ENCODE measurements around the gene PLCH1.

The PLCH1 gene

DNA sequence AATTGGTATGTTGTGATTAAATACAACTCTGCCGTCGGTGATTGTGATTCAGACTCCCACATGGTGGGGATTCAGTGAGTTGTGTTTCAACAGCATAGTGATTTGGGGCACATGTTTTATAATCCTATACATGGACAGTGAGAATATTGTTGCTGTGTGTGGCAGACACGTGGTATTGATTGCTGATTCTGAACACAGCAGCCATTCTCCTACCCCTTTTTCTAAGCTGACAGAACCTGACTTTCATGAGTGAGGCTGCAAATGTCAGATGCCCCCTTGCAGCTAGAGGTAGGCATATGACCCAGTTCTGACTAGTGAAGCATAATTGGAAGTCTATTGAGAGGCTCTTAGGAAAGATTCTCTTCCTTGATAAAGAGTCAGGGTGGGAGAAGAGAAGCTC, 296.3 kb downstream of the PLCH1 start:
- DNase-seq = no peak

DNA sequence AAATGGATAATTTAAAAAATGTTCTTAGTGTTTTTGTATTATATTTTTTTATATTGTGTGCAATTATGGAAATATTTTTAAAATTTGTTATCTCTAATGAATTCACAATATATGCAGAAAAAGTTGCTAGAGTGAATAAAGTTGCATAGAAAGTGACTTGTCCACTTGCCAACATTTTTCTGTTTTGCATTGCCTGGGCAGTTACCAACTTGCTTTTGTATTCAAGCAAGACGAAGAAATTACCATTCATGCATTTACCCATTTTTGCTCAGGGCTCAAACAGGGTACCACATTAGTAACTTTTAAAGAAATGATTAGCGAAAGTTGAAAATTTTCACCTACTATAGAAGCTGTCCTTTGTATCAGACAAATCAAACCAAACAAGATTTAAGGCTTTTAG, 298.5 kb downstream of the PLCH1 start:
- DNase-seq = no peak

DNA sequence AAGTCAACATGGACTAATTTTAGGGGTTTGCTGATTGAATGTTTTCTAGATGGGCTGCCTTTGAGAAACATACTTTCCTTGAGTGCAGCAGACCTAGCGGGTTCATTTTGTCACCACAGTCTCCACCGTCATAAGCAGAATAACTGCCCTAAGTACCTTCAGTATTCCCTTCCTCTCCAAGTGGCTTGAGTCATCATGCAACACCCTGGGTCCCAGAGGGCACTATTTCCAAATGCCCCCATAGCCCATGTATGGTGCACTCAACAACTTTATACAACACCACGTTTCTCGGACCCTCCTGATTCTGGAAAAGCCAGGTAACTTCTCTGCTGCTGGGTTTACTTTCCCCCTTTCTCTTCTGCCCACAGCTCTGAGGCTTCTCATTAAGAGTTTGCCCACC, 300.1 kb downstream of the PLCH1 start:
- DNase-seq = no peak

DNA sequence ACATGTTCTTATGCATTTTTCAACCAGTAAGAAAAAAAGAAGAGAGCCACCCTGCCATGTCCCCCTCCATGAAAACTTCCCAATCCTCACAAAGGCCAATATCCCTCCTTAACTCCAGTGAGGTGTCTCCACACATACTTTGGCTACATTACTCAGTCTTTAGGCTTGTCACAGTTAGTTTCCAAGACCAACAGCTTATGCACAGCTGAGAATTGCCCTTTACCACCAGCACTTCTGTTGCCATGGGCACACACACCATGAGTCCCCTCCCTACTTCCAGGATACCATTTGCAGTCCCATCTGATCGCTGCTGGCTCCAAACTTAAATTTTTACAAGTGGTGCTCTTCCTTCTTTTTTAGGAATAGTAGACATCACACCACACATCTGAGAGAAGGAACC, 301.1 kb downstream of the PLCH1 start:
- no peak for DNase-seq

DNA sequence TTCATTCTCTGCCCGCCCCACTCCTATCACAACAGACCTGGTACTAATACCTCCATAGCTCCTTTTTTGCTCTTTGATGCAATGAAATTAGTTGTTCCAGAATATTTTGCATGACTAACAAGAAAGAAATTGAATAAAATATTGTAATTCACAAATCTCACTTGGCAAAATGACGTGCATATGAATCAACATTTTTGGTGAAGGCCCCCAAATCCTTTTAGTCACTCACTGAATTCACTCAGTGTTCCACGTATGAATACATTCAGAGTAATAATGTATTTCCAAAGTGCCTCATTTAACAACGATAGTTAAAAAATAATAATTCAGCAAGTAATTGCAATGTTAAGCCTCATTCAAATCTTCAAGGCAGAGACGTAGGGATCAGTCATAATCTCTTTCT, 302.8 kb downstream of the PLCH1 start:
- no peak for DNase-seq

DNA sequence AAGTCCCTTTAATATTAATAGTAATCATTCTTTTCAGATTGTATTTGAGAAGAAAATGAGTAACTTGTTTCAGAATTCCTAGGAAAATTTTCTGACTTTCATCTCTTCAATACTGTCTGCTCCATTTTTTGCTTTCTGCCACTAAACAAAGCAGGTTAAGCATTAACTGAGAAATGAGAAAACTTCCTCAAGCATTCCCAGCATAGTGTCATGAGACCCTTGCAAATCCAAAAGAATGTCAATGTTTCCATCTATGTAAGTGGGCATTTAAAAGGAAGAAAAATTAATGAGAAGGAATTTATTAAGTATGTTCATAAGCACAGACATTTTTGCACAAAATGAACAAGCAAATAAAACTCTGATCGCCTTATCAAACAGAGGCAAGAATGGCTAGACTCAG, 303.4 kb downstream of the PLCH1 start:
- DNase-seq = no peak

DNA sequence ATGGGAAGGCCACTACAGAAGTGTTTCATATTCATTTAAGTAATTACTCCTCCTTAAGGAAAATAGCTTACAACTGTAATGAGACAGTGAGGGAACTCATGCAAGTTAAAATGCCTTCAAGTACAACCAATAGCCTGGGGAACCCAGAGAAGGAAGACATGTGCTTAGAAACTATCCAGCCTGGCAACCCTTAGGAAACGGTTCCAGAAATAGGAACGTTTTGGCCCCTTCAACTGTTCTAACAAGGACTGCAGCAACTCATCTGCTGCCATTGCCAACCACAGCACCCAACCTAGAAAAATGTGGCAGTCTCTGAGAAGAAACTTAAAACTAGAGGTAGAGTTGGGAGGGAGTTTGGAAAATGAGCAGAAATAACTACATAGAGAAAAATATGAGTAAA, 303.8 kb downstream of the PLCH1 start:
- DNase-seq = no peak

DNA sequence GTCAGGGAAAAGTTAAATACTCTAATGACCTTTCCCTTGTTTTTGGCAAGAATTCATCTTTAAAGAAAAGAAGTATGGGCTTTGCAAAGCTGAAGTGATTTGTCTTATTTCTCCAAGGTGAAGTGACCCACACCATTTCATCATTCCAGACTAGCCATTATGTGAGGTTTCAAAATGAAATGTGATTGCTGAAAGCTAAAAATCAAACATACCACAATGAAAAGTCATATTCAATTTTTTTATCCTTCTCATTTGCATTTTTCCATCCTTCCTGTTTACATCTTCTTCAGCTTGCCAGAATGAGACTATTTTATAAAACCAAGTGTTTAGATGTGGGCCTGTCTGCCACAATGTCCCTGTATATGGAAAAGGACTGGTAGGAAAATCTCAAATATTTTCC, 309.1 kb downstream of the PLCH1 start:
- no peak for DNase-seq

DNA sequence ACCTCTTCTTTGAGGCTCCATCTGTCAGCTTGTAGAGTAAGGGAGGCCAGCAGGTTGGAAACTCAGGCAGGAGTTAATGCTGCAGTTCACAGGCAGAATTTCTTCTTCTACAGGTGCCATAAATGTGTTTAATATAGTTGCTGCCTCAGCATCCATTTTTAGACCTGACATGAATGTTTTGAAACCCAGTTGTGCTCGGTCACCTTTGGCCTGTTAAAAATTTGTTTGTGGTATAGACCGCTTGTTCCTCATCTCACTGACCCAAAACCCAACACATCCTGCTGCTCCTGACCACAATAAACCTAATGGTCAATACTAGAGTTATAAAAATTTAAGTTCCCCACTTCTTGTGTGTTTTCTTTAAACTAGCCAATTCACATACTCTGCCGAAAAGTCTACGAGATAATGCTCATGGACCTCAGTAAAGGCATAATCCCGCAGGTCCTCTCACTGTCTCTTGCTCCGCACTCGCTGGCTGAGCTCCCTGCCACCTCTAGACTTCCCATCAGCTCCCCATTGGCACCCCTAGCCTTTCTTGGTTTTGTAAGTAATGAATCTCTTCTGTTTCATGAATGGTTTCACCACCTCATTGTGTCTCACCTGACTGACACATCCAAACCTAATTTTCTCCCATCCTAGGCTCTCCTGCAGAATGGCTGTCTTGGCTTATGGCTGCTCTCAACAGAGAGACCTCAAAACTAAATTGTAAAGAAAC, 312.9 kb downstream of the PLCH1 start:
- DNase-seq = no peak

DNA sequence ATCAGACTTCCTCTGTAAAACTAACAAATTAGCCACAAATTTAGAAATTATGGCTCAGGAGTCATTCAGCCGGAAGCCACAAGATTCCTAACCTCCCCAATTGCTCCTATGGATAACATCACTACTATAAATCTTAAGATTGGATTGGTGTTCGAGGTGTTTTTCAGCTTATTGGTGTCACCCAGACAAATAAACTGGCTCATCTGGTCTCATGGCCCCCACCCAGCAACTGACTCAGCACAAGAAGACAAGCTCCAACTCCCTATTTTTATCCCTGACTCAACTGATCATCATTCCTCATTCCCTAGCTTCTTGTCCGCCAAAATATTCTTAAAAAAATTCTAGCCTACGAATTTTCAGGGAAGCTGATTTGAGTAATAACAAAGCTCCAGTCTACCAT, 316.3 kb downstream of the PLCH1 start:
- no peak for DNase-seq

DNA sequence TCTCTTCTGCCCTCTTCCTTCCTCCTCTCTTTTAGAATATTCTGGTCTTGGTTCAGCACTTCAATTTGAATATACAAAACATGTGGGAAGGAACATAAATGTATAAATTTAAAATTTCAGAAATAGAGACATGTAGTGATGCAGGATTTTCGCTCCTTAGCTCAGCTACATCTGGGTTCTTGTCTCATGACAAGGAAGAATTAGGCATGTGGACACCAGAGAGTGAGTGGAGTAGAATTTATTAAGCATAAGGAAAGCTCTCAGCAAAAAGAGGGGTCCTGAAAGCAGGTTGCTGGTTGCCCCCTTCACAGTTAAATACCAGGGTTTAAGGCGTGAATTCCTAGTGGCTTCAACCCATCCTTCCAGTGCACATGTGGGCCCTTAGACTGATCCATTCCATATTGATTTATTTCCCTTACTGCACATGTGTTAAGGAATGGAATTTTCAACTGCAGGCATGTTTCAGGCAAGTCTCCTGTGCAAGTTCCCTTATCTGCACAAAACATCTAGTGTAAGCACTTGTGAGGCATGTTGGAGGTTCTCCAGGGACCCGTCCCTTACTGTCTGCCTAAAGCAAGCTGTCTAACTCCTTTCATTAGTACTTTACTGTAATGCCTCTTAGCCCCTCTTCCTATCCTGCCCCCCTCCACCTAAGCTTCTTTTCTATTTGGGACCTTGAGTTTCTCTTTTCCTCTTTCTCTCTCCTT, 318.2 kb downstream of the PLCH1 start:
- DNase-seq = no peak

DNA sequence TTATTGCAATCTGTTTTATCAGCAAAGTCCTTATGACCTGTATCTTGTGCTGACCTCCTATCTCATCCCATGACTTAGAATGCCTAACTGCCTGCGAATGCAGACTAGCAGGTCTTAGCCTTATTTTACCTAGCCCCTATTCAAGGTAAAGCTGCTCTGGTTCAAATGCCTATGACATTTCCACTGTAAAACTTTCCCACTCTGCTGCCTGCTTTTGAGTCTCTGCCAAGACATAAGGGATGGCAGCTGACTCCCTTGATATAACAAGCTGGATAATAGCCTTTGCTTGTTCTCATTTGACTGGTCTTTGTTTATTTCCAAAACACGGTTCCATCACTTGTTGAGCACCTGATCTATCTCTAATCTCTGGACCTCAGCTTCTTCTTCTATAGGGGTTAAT, 319.5 kb downstream of the PLCH1 start:
- no peak for DNase-seq

DNA sequence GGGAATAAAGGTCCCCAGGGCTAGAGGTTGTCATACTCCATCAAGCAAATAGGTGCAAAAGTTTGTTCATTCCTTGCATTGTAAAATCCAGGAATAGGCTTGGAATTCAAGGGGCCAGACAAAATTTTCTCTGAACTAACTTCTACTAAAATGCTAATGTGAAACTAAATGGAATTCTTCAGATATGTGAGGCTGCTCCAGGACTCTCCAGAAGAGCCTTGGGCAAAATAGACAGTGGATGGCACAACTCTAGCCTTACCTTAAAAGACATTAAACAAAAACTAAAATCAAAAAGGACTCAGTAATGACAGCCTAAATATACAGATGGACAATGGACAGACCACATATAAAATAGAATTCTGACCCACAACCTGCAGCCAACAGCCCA, 320.6 kb downstream of the PLCH1 start:
- DNase-seq = no peak

DNA sequence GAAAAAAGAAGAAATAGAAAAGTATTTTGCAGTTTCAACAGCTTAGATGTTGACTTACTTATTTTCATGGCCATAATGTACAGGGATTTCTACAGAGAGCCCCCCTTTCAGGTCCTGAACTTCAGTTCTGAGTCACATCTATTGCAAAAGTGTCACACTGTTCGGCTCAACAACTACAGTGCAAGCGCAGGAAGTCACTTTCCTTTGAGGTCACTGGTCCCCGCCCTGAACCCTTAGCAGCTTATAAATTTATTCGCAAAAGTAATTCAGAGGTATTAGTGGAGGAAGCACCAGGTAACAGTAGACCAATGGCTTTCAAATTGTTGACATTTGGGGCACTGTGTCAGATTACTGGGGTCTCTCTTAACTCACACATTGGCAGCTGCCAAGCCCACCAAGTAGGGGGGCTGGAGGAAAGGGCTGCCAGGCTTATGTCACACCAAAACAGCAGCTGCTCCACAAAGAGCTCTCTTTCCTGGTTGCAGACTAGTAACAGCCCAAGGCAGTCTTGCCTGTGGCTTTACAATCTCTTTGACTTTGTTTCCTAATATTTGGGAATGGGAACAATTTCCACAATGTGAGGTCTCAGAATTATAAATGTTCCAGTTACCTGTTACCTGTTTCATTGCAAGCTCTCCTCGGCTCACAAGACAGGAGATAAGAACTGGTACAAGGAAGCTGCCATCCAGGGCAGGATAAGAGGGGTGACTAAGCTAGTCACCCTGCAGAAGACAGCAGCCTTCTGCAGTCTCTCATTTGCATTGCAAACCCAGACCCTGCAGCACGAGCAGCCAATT, 321.1 kb downstream of the PLCH1 start:
- DNase-seq = no peak

DNA sequence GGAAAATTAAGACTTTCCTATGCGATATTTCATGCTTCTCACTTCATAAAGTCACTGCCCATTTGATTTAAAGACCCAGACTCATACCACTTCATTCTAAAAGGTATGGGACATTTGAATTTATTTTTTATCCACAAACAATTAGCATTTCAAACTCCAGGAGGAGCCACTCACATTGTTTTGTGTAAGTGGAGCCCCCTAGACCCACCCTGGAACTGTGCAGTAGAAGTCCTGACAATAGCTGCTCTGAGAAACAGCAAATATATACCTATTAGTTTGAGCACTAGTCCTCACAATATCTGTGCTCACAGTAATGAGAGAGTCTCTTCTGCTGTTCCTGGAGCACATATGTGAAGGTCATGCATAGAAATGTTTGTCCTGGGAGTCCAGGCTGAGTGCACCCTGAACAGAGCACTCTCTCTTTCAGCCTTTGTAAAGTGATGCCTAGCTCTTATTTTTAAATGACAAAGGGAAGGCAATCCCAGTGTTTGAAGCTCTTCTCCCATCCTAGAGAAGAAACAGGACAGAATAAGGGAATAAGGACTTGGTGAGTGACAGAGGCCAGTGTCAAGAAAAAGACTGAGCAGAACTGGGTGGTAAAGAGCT, 323.9 kb downstream of the PLCH1 start:
- DNase-seq = no peak

DNA sequence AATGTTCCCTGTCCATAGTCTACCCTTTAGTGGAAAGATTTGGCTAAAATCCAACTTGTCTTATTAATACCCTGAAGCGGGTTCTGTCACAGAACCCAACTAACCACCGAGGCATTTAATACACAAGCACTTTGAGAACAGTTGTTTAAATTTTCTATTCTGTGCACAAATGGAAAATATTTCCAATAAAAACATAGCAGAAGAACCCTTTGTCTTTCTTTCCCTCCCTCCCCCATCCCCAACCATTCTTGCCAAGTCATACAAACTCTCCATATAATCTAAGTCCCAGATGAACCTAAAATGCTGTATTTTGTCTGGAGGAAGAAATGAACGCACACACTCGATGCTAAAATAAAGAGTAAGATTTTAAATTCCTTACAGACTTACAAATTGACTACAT, 324.5 kb downstream of the PLCH1 start:
- no peak for DNase-seq

DNA sequence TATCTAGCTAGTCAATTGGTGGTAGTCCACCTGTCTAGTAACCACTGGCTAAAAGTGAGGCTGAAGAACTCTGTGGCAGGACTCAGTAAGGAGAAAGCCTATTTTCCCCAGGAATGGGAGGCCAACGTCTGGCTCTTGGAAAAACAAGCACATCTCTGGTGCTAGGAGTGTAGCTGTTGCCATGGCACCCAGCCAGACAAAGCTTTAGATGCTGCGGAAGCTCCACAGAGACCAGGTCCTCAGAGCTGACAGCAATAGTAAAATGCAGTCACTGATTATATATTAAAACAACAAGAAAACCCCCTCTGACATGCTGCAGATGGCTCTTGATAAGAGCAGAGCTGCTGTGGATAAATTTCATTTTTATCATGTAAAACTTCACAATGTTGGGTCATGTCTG, 326.5 kb downstream of the PLCH1 start:
- DNase-seq = no peak

DNA sequence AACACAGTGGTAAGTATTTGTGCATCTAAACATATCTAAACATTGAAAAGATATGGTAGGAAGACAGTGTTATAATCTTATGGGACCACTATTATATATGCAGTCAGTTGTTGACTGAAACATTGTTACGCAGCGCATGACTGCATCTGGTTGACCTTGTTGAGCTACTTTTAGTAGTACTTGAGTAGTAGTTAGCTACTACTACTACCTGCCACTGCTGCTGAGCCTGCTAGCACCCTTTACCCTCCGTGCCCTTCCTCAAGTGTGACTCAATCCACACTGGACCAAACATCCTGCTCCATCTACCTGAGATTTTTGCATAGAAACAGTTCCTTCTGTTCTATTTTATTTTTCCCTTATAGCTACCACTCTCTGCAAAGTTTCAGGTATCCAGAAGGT, 327.8 kb downstream of the PLCH1 start:
- DNase-seq = no peak

DNA sequence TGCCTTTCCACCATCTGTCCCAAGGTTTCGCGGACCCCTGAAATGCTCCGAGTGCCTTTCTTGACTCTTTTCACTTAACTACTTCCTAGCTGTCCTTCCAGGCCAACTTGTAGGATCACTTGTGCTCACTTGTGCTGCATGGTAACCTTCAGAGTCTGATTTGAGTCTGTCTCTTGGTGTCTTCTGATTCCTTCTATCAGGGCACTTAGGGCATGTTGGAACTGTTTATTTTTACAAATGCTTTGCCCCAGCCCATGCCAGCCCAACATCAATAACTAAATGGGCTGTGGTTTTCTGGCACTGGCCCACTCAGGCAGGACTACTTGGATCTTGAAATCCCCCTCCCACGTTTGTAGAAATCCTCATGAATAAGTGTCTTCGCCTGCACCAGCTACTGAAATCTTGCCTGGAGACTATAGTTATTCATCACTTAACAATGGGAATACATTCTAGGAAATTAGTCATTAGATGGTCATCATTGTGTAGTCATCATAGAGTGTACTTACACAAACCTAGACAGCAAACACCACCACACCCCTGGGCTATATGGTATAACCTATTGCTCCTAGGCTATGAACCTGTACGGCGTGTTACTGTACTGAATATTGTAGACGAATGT, 328.3 kb downstream of the PLCH1 start:
- DNase-seq = no peak

DNA sequence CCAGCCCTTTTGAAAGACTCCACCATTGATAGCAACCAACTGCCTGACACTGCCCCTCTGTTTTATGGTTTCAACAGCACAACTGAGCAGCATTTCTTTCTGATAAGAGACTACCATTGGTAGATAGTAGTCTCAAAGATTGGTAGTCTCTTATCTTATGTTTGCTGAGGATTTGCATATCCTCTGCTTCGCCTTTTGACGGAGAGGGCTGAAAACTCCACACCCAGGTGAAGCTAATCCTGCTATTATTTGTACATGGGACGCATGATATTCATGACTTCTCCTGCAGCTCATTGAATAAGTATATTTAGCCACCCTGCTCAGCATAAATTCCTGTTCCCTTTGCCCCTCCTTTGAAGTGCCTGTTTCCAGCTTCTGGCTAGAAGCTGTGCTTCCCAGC, 332.0 kb downstream of the PLCH1 start:
- no peak for DNase-seq

DNA sequence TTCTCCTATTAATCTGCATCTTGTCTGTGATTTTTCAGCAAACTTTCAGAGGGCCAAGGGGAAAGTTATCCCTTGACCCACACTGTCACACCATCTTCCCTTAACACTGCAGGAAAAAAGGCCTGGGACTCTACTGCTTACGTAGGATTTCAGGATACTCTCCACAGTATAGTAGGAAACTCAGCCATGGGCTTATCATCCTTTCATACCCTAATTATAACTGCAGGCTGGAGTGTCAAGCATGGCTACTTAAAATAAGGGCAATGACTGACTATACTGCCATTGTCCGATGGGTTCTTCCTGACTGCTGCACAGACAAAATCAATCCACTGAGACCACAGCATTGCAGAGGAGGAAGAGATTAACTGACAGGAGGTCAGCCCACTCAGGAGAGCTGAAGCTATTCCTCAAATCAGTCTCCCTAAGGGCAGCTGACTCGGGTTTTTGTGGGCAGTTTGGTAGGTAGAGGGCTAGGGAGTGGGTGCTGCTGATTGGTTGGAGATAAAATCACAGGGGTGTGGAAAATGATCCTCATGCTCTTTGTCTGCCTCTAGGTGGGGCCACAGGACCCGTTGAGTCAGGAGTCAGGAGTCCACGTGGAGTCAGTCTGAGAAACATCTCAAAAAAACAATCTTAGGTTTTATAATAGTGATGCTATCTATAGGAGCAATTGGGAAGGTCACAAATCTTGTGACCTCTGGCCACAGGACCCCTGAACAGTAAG, 333.2 kb downstream of the PLCH1 start:
- no peak for DNase-seq

DNA sequence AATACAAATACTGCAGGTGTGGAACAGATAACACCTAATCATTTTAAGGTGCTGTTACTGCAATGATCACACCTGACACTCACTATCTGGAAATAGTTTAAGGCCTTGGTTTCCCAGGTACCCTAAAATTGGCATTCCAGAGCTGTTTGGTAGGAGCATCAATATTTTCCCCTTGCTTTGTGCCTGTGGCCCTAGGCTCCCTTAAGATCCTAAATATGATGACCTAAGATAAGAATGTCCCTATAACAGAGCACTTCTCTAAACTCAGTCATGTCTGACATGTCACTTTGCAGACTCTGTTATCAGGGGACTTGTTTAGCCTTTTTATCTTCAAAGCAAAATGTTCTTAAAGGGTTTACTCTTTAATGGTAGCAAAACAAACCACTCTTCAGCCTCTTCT, 335.5 kb downstream of the PLCH1 start:
- DNase-seq = no peak

DNA sequence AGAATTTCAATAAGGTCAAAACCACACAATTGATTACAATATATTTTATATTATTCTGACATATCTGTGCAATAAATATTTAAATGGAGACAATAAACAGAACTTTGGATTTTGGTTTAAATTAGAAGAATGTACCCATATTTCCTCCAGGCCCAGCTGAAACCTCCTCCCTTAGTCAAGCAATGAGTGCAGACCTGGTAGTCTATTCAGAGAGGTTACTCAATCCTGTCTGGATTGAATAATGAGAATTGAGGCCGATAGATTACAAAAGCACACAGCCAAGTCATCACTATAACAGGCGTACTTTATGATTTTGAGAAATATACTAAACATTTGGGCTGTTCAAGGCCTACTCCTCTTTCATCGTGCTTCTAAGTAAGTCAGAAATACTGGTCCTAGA, 336.9 kb downstream of the PLCH1 start:
- no peak for DNase-seq

Measured in right forelimb (tissue), 1 donor.